Measurements from ENCODE around the gene MIDN.

Gene MIDN

DNA sequence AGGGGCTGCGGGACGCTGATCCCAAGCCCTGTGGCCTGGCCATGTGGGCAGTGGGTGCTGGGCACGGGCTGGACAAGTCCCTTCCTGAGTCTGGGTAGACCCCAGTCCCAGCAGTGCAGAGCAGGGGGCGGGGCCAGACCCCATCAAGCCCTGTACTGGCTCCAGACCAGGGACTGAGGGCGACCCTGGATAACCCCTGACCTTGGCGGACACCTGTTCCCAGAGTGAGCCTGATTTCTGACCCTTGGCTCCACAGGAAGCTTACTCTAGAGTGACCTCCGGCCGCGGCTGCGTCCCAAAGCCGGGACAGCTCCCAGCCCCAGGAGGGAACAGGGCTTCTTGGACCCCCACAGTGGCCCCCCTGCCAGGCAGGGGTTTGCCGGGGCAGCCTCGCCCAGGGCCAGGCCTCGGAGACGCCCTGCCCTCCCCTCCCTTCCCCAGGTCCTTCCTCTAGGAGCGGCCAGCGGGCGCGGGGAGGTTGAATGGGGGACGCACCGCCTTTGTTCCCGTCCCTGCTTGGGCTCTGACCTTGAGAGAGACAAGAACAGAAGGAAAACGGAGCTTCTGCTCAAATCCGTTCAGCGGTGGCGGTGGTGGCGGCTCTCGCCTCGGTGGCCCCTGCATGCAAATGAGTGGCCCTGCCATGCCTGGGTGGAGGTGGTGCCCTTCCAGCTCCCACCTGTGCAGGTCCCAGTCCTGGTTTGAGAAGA, 35.0 kb downstream of the MIDN start:
- TF ChIP-seq ZNF274 (IDR thresholded peaks at IDR 0.05; ENCODE audit: low read depth, low read length) = no peak

DNA sequence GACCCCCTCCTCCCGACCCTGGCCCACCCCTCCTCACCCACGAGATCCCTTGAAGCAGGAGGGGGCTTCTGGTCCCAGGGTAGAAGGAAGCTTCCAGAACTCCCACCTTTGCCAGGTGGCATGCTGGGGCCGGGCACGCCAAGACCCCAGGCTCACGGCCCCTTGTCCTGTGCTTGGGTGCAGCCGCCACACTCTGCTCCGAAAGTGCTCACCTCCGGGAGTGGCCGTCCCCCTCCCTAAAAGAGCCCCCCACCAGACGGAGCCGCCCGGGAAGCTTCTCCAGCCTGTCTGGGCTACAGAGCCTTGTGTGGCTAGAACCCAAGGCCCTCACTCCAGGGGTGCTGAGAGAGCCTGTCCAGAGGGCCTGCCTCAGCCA, 35.5 kb downstream of the MIDN start:
- H3K4me3 ChIP-seq (ENCODE audit: low read length) = no peak overlapping the region
- TF ChIP-seq ZNF274 (IDR thresholded peaks at IDR 0.05; ENCODE audit: low read depth, low read length) = no peak

More for the DNA sequence above, 35.0 kb downstream of the MIDN start:
- no peak overlapping the region for H3K4me3 ChIP-seq (ENCODE audit: low read length)

DNA sequence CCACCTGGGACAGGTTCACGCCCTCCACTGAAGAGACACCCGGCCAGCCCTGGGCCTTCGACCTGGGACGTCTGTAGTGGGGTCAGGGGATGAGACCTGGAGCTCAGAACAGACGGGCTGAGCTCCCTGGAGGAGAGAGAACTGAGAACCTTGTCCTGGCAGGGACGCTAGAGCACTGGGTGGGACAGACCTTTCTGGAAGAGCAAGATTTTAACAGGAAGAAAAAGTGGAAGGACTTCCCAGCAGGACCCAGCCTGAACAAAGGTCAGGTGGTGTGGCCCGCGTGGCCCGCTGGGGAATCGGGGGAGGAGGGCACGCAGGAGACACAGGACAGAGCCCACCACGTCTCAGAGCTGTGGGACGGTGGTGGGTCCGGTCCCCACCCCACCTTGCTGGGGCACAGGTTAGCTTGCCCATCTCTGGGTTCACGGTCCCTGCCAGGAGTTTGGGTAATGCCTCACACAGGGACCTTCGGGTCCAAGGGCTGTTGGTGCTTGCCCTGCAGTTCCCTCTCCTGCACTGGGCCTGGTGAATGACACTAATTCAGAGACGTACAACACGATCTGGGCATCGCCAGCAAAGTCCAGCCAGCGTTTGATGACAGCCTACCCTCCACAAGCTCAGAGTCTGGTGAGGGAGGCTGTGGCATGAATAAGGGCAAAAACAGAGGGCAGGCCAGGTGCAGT, 36.1 kb downstream of the MIDN start:
- no peak for TF ChIP-seq ZNF274 (IDR thresholded peaks at IDR 0.05; ENCODE audit: low read depth, low read length)
- no peak overlapping the region for H3K4me3 ChIP-seq (ENCODE audit: low read length)

DNA sequence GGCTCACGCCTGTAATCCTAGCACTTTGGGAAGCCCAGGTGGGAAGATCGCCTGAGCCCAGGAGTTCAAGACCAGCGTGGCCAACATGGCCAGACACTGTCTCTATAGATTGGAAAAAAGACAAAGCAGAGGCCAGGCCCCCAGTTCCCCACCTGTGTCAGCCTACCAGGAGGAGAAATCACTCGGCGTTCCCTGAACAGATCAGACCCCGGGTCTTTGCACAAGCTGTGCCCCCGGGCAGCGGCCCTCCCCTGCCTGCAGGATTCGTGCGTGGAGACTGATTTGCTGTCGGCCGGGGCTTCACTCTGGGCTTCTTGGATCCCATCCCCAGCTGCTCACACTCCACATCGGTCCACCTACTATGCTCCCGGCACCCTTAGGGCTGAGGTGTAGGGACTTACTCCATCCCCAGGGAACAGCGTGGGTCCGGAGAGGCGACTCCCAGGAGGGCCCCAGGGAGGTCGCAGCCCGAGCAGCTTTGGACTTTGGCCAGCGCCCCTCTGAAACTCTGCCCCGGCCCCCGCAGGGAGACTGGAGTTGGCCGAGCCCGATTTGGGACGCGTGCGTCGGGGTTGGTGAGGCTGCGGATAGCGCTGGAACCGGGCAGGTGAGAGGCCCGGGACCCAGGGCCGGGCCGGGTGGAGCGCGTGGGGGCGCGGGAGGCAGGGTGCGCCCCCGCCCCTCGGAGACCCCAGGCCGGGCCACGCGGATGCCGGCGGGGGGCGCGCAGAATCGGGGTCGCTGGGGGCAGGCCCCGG, 36.8 kb downstream of the MIDN start:
- no peak overlapping the region for H3K4me3 ChIP-seq (ENCODE audit: low read length)
- TF ChIP-seq ZNF274 (IDR thresholded peaks at IDR 0.05; ENCODE audit: low read depth, low read length) = no peak

DNA sequence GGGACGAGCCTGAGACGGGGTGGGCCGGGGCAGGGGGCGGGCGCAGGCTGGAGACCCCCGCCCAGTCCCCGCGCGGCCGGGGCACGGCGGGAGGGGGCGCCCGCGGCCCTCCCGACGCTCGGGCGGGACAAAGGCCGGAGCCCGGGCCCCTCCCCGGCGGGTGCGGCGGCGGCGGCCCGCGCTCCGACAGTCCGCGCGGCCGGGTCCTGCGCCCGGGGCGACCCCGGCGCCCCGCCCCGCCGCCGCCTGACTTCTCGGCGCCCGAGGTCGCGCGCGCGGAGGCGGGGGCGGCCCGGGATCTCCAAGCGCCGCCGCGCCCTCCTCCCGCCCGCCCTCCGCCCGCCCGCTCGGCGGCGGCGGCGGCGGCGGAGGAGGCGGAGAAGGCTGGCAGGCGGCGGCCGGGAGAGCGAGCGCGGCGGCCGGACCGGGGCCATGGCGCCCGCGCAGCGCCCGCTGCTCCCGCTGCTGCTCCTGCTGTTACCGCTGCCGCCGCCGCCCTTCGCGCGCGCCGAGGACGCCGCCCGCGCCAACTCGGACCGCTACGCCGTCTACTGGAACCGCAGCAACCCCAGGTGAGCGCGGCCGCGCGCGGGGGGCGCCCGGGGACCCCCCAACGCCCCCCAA, 37.5 kb downstream of the MIDN start, which contains the start of gene EFNA2:
Gene EFNA2 (plus strand): TSS at position 137 of the 624 bp plus-strand sequence. CDS start 296 bp downstream, at position 433.
- no peak within 1 kb of the TSS for H3K4me3 ChIP-seq (ENCODE audit: low read length)
- no peak for TF ChIP-seq ZNF274 (IDR thresholded peaks at IDR 0.05; ENCODE audit: low read depth, low read length)

DNA sequence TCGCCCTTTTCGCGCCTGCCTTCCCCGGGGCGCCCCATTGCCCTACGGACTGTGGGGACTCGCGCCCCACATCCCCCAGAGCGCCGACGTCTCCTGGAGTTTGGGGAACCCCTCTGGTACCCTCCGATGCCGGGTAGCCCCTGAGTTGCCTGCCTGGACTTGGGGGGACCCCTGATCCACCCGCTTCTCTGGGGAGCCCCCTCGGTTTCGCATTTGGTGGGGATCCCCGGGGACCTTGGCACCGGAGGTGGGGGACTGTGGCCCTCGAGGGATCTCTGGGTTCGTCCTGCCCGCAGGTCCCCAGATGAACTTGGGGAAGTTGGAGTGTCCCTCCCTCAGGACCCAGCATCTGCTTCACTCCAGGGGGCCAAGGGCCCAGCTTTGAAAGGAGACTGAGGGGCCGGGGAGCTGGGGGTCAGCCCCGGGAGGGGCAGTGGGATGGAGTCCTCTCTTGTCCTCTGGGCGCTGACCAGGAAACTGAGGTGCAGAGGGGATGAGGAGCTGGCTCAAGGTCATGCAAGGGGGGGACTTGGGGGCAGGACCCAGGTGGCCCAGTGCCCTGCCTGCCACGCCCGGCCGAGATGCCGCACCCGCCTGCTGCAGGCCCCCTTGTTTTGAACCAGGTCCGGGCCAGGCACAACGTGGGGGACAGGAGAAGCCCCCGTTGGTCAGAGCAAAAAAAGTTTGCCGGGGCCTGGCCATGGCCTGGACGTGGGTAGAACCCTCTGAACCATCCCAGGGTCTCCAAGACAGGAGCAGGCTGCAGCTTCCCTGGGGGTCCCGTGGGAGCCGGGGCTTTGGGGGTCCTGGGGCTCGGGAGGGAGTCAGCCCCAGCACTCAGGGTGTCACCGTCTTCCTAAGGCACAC, 38.3 kb downstream of the MIDN start:
- no peak for TF ChIP-seq ZNF274 (IDR thresholded peaks at IDR 0.05; ENCODE audit: low read depth, low read length)
- no peak overlapping the region for H3K4me3 ChIP-seq (ENCODE audit: low read length)

DNA sequence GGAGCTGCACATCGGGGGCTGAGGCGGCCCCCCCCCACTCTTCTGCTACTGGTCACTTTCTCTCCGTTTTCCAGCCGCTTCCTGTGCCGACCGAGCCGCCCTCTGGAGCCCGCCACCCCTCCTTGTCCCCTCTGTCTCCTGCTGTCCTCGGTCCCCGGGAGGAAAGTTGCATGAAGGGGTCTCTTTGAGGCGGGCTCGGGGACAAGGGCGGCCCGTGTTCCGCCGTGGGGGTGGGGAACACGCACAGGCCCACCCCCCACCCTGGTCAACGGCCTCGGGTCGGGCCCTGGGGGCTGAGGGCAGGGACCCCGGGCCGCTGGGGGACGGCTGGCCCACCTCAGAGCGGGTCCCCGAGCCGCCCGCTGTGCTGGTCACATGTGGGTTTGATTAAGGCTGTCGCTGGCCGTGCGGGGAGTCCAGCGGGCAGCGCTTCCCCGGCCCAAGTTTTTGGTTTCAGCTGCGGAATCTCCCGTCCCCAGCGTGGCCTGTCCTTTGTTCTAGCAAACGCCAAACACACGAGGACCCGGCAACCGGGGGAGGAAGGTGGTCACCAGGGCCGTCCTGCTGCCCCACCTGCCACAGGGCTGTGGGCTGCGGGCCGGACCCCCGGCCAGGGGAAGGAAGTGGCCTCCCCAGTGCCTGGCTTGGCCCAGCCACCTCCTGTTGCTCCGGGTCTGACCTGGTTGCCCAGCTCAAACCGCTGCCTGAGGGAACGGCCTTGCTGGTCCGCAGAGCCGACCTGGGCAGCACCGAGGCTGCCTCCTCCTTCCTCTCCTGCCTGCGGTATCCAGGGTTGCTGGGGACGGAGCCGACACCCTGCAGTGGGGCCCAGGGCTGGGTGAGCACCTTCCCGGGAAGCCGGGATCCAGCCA, 39.2 kb downstream of the MIDN start:
- no peak overlapping the region for H3K4me3 ChIP-seq (ENCODE audit: low read length)
- TF ChIP-seq ZNF274 (IDR thresholded peaks at IDR 0.05; ENCODE audit: low read depth, low read length) = no peak

DNA sequence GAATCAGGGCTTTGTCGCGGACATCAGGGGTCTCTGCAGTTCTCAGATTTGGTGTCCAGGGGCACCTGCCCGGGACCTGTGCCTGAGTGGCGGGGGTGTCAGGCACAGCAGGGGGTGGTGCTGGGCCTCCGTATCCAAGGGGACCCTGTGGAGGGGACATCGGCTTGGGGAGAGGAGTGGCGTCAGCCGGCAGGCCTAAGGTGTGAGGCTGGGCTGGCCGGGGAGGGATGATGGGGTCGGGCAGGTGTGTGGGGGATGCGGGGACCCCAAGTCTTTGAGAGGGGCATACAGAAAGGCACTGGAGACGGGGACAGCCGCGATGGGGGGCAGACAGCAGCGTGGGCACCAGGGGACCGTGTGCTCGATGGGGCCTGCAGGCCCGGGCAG, 39.8 kb downstream of the MIDN start:
- no peak overlapping the region for H3K4me3 ChIP-seq (ENCODE audit: low read length)
- TF ChIP-seq ZNF274 (IDR thresholded peaks at IDR 0.05; ENCODE audit: low read depth, low read length) = no peak

DNA sequence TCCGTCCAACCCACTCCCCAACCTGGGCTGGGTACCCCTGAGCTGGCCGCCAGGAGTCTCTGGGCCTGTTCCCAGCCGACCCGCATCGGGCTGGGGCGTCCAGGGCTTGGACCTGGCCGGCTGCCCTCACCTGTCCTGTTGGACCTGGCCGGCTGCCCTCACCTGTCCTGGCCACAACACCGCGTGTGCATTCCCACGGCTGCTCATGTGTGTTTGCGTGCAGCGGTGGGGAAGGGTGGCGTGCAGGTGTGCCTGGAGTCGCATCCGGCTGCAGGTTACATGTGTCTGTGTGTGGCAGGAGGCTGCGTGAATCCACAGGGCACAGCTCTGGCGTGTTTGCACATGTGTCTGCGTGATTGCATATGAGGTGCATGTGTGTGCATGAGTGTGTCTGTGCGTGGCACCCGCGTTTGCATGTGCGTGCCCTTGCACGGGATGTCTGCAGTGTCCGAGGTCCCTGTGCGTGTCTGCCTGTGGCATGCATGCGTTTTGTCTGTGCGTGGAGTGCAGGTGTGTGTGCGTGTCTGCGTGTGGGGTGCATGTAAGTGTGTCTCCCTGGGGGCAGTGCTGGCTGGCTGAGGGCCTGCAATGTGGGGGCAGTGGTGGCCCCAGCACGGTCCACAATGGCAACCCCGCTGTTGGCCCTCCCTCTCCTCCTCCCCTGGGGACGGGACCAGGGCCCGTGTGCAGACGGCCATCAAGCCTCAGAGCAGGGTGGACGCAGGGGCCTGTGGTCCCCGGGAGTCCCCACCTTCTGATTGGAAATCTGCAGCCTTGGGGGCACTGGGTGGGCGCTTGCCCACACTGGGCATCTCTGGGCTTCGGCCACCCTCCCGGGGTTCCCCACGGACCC, 40.7 kb downstream of the MIDN start:
- no peak overlapping the region for H3K4me3 ChIP-seq (ENCODE audit: low read length)
- no peak for TF ChIP-seq ZNF274 (IDR thresholded peaks at IDR 0.05; ENCODE audit: low read depth, low read length)

DNA sequence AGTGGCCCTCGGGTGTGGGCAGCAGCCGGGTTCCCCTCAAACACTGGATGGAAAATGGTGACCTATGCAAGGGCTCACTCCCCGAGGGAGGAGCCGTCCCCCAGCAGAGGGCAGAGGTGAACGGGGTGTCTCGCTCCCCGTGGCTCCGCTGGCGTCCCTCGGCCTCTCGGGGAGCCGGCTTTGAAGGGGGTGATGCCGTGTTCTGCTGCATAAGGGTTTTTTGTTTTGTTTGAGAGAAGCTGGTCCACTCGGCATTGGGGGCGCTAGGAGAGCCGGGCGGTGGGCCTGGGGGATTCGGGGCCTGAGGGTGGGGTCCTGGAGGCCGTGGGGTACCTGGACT, 41.3 kb downstream of the MIDN start:
- H3K4me3 ChIP-seq (ENCODE audit: low read length) = no peak overlapping the region
- TF ChIP-seq ZNF274 (IDR thresholded peaks at IDR 0.05; ENCODE audit: low read depth, low read length) = no peak

DNA sequence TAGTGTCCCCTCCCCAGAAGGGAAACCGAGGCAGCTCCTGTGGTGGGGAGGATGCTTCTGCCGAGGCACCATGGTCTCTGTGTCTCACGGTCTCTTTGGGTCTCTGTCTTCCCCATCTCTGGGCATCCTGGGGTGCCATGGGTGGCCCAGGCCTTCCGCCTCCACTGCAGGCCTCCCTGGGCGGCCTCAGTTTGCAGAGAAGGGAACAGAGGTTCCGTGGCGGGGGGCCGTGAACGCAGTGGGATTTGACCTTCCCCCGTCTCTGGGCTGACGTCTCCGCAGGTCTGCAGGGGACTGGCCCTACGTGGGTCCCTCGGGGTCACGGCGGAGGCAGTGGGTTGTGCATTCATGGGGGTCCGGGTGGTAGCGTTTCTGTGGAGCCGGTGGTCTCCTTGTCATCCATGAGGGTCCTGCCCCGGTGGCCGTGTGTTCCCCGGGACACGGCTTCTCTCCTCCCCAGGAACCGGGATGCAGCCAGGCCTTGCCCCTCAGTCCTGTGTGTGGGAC, 41.9 kb downstream of the MIDN start:
- TF ChIP-seq ZNF274 (IDR thresholded peaks at IDR 0.05; ENCODE audit: low read depth, low read length) = no peak
- no peak overlapping the region for H3K4me3 ChIP-seq (ENCODE audit: low read length)
